GM19239 (cell line): ENCODE data around the gene CD109.
"Not testable (repeated sequence)": the region's sequence is repeated elsewhere in the genome, so short reads cannot be mapped to it uniquely, and the experiment has no call there.

Experiments
- DNase-seq: peaks from one replicate; pipeline ENCODE4 v3.0.0; 2011; ENCODE audit warnings: low spot score; ENCODE audit not compliant: insufficient read length
- FAIRE-seq: peaks from 2 replicates; lab custom pipeline; 2011; peaks lifted over from hg19 to GRCh38; lab: Jason Lieb, UNC

The CD109 gene

GRCh38 chr6:73680289-73680918 lies 15.6 kb upstream of the CD109 start:
- DNase-seq (no peak), FAIRE-seq (no peak)

GRCh38 chr6:73683574-73683973 lies 12.4 kb upstream of the CD109 start:
- not testable (repeated sequence) for FAIRE-seq, DNase-seq

GRCh38 chr6:73688351-73688750 lies 7.7 kb upstream of the CD109 start:
- FAIRE-seq, result no peak
- DNase-seq, result no peak

- no peak for FAIRE-seq
- DNase-seq, result no peak
Measured at GRCh38 chr6:73690056-73690455, 5.9 kb upstream of the CD109 start.

- no peak for FAIRE-seq
Measured at GRCh38 chr6:73691512-73691911, 4.5 kb upstream of the CD109 start.

GRCh38 chr6:73694711-73695411 lies 1.1 kb upstream of the CD109 start:
- no peak for DNase-seq
- FAIRE-seq, result no peak

More at GRCh38 chr6:73691512-73691911, 4.5 kb upstream of the CD109 start:
- DNase-seq, result no peak

GRCh38 chr6:73696966-73697655 lies 1.1 kb downstream of the CD109 start:
- FAIRE-seq (peak; percentile 87), DNase-seq (no peak)

- DNase-seq (no peak), FAIRE-seq (no peak)
Measured at GRCh38 chr6:73699676-73700459, 3.9 kb downstream of the CD109 start.

- FAIRE-seq (no peak), DNase-seq (no peak)
Measured at GRCh38 chr6:73702444-73702843, 6.4 kb downstream of the CD109 start.

- FAIRE-seq (no peak), DNase-seq (no peak)
Measured at GRCh38 chr6:73703466-73703865, 7.5 kb downstream of the CD109 start.

- no peak for FAIRE-seq
Measured at GRCh38 chr6:73704260-73704659, 8.3 kb downstream of the CD109 start.

GRCh38 chr6:73704798-73705197 lies 8.8 kb downstream of the CD109 start:
- FAIRE-seq (no peak), DNase-seq (no peak)

More at GRCh38 chr6:73704260-73704659, 8.3 kb downstream of the CD109 start:
- no peak for DNase-seq

GRCh38 chr6:73706971-73707370 lies 11.0 kb downstream of the CD109 start:
- DNase-seq (no peak), FAIRE-seq (no peak)

GRCh38 chr6:73710470-73710869 lies 14.5 kb downstream of the CD109 start:
- FAIRE-seq, result no peak
- no peak for DNase-seq

- FAIRE-seq (no peak), DNase-seq (no peak)
Measured at GRCh38 chr6:73710948-73711347, 14.9 kb downstream of the CD109 start.

- no peak for FAIRE-seq
- no peak for DNase-seq
Measured at GRCh38 chr6:73712535-73713173, 16.7 kb downstream of the CD109 start.

GRCh38 chr6:73713426-73714147 lies 17.6 kb downstream of the CD109 start:
- DNase-seq (no peak), FAIRE-seq (peak; percentile 56)

GRCh38 chr6:73715111-73715508 lies 19.1 kb downstream of the CD109 start:
- FAIRE-seq, DNase-seq: not testable (repeated sequence)

GRCh38 chr6:73719046-73719445 lies 23.0 kb downstream of the CD109 start:
- FAIRE-seq, result no peak
- DNase-seq, result no peak
